K562 (cell line): ENCODE measurements around the gene HERC5. TPM values are rescaled to one million over a fixed set of nuclear protein-coding genes. Genes with fewer than 3 reads are reported as not detected.

Experiments used
- ATAC-seq: fragments of 200-7000 bp; cut with Tn5 transposase; 3 replicates; pipeline ENCODE4 v1.9.1; 2020; ENCODE audit warnings: moderate library complexity
- BruUV-seq: library from RNA; stranded (reverse); fragments of 400-500 nt; replicated peaks from 2 replicates; lab custom pipeline; 2021; lab: Mats Ljungman, UMichigan
- CTCF ChIA-PET: fragments of 300-600 bp; formaldehyde crosslinking; extraction: SDS; loops from one replicate; lab custom pipeline; 2021; ENCODE audit warnings: low intra/inter-chr PET ratio; lab: Yijun Ruan, JAX
- POLR2A ChIA-PET: fragments of 300-600, 350-650 bp; sonication (Branson Sonifier 250); formaldehyde crosslinking; extraction: SDS; loops from one replicate; lab custom pipeline; 2021; ENCODE audit warnings: antibody characterized with exemption, inconsistent platforms; lab: Yijun Ruan, JAX
- DNase-seq, 4 experiments: peaks; one replicate each; pipeline versions ENCODE4 v3.0.0 to v3.0.0-alpha.2; 2011 to 2018; ENCODE audit warnings: low spot score in 3 of 4, mixed read lengths in 3 of 4; ENCODE audit errors: extremely low read depth in 1 of 4
- FAIRE-seq: peaks from 2 replicates; lab custom pipeline; 2011; peaks lifted over from hg19 to GRCh38; lab: Jason Lieb, UNC
- H2AFZ ChIP-seq: 2 replicates; pipeline ENCODE4 v1.6.0; 2011; ENCODE audit warnings: low read depth, low read length, control low read depth, inconsistent platforms
- H3K27ac ChIP-seq: fragments of 200-600 bp; 3 replicates; pipeline ENCODE4 v1.8.0; 2011; ENCODE audit warnings: low read depth, mild to moderate bottlenecking, control low read depth, inconsistent platforms, low read length, moderate library complexity, mixed read lengths; ENCODE audit errors: extremely low read depth
- H3K27me3 ChIP-seq, 2 experiments: fragments of 300-600 bp in 1 of 2; 2 replicates in 1 of 2; 3 replicates in 1 of 2; pipeline versions ENCODE4 v1.6.0 to v1.8.0; 2011; ENCODE audit warnings: inconsistent platforms in 2 of 2, low read length in 2 of 2, mild to moderate bottlenecking in 1 of 2, mixed read lengths in 1 of 2, moderate library complexity in 1 of 2; ENCODE audit not compliant: control insufficient read depth in 2 of 2, insufficient read depth in 2 of 2
- H3K36me3 ChIP-seq: fragments of 300-600 bp; 3 replicates; pipeline ENCODE4 v1.8.0; 2011; ENCODE audit warnings: mild to moderate bottlenecking, low read length, inconsistent platforms; ENCODE audit not compliant: control insufficient read depth, insufficient read depth
- H3K4me1 ChIP-seq, 2 experiments: fragments of 200-600 bp in 1 of 2; replicated peaks in 1 of 2; 2 replicates in 1 of 2; 3 replicates in 1 of 2; pipeline versions ENCODE4 v1.5.1 to v1.8.0; 2011; ENCODE audit warnings: inconsistent platforms in 2 of 2, low read length in 2 of 2, mild to moderate bottlenecking in 1 of 2, mixed read lengths in 1 of 2, moderate library complexity in 1 of 2; ENCODE audit not compliant: control insufficient read depth in 2 of 2, insufficient read depth in 2 of 2
- H3K4me2 ChIP-seq: 2 replicates; pipeline ENCODE4 v1.6.1; 2011; ENCODE audit warnings: low read length, control low read depth, inconsistent platforms, mixed read lengths; ENCODE audit not compliant: insufficient read depth
- H3K4me3 ChIP-seq: fragments of 200-600 bp; sonication (generic), shearing (Covaris generic); 2 replicates; pipeline ENCODE4 v1.5.1; 2016; ENCODE audit warnings: control low read depth, inconsistent platforms
- H3K79me2 ChIP-seq: fragments of 200-600 bp; 3 replicates; pipeline ENCODE4 v1.8.0; 2011; ENCODE audit warnings: low read length, inconsistent platforms; ENCODE audit not compliant: control insufficient read depth, insufficient read depth
- H3K9ac ChIP-seq, 2 experiments: 2 replicates each; pipeline versions ENCODE4 v1.6.0 to v1.6.1; 2011; ENCODE audit warnings: low read depth in 2 of 2, low read length in 2 of 2, control low read depth in 1 of 2, inconsistent platforms in 1 of 2, mild to moderate bottlenecking in 1 of 2, mixed read lengths in 1 of 2; ENCODE audit not compliant: insufficient read depth in 1 of 2
- H3K9me1 ChIP-seq: one replicate; pipeline ENCODE4 v1.6.0; 2011; ENCODE audit warnings: inconsistent platforms, mild to moderate bottlenecking, low read length, moderate library complexity; ENCODE audit not compliant: control insufficient read depth, insufficient read depth
- H3K9me3 ChIP-seq: replicated peaks from 2 replicates; pipeline ENCODE4 v1.5.1; 2011; ENCODE audit warnings: low read depth, low read length, inconsistent platforms; ENCODE audit not compliant: control insufficient read depth, insufficient read depth
- H4K20me1 ChIP-seq: replicated peaks from 2 replicates; pipeline ENCODE4 v1.6.1; 2011; ENCODE audit warnings: low read length, inconsistent platforms, mixed read lengths; ENCODE audit not compliant: control insufficient read depth, insufficient read depth
- ARID2 ChIP-seq: fragments of 450-650 bp; IDR thresholded peaks from 2 replicates; pipeline ENCODE4 v1.6.1; 2017; ENCODE audit warnings: antibody characterized with exemption, mild to moderate bottlenecking
- ARNT ChIP-seq, 2 experiments: fragments of 450-650 bp; IDR thresholded peaks; 2 replicates each; pipeline ENCODE4 v1.6.1; 2016; ENCODE audit warnings: mild to moderate bottlenecking in 1 of 2
- CBFA2T3 ChIP-seq: fragments of 450-650 bp; IDR thresholded peaks from 2 replicates; pipeline ENCODE4 v1.6.1; 2017
- ERF ChIP-seq: fragments of 450-650 bp; formaldehyde crosslinking; IDR thresholded peaks from 2 replicates; pipeline ENCODE4 v1.4.0; 2020; ENCODE audit warnings: mild to moderate bottlenecking, mixed read lengths
- GTF2A2 ChIP-seq: IDR thresholded peaks from 2 replicates; pipeline ENCODE4 v1.6.1; 2016; ENCODE audit warnings: mild to moderate bottlenecking, missing genetic modification characterization, missing compliant biosample characterization
- HNRNPUL1 ChIP-seq: fragments of 200-400 bp; formaldehyde crosslinking; IDR thresholded peaks from 2 replicates; pipeline ENCODE4 v1.6.1; 2017; ENCODE audit warnings: low read length
- KDM4B ChIP-seq, 2 experiments: fragments of 450-650 bp in 1 of 2; sonication (generic) in 1 of 2; IDR thresholded peaks; 2 replicates each; pipeline ENCODE4 v1.6.1; 2016 to 2017; ENCODE audit warnings: borderline replicate concordance in 2 of 2, antibody characterized with exemption in 1 of 2, low read depth in 1 of 2, mild to moderate bottlenecking in 1 of 2
- MED1 ChIP-seq: sonication (generic); formaldehyde crosslinking; IDR thresholded peaks from 2 replicates; pipeline ENCODE4 v1.8.1; 2023; ENCODE audit warnings: missing genetic modification reagents, borderline replicate concordance
- RAD21 ChIP-seq, 2 experiments: fragments of 250-450 bp in 1 of 2; fragments of 450-650 bp in 1 of 2; sonication (Bioruptor Pico) in 1 of 2; formaldehyde crosslinking in 1 of 2; IDR thresholded peaks in 1 of 2; conservative IDR thresholded peaks in 1 of 2; 2 replicates each; pipeline versions ENCODE4 v1.4.0 to v1.8.0; 2020 to 2022; ENCODE audit warnings: mild to moderate bottlenecking in 2 of 2, moderate library complexity in 1 of 2
- RBM14 ChIP-seq: fragments of 200-400 bp; formaldehyde crosslinking; IDR thresholded peaks from 2 replicates; pipeline ENCODE4 v1.6.1; 2018; ENCODE audit warnings: low read depth, mild to moderate bottlenecking, low read length, moderate library complexity, borderline replicate concordance; ENCODE audit not compliant: insufficient read depth
- SMARCC2 ChIP-seq: fragments of 450-650 bp; IDR thresholded peaks from 2 replicates; pipeline ENCODE4 v1.6.1; 2017; ENCODE audit warnings: antibody characterized with exemption, moderate library complexity, mild to moderate bottlenecking, low read depth
- SPI1 ChIP-seq: IDR thresholded peaks from 2 replicates; pipeline ENCODE4 v1.6.1; 2011; ENCODE audit warnings: low read depth, low read length, control low read depth, borderline replicate concordance
- SRSF3 ChIP-seq: fragments of 200-400 bp; formaldehyde crosslinking; IDR thresholded peaks from 2 replicates; pipeline ENCODE4 v1.6.1; 2016; ENCODE audit warnings: mild to moderate bottlenecking, low read length, moderate library complexity; ENCODE audit not compliant: insufficient read depth
- TFAM ChIP-seq: fragments of 250-450 bp; sonication (Bioruptor Pico); conservative IDR thresholded peaks from 2 replicates; pipeline ENCODE4 v1.5.0; 2021; ENCODE audit warnings: mild to moderate bottlenecking, moderate library complexity
- ZNF184 ChIP-seq: sonication (generic); formaldehyde crosslinking; IDR thresholded peaks from 2 replicates; pipeline ENCODE4 v1.5.0; 2020; ENCODE audit warnings: missing genetic modification reagents
- ZNF239 ChIP-seq: fragments of 250-450 bp; sonication (Bioruptor Pico); IDR thresholded peaks from 2 replicates; pipeline ENCODE4 v1.4.0; 2020; ENCODE audit warnings: mild to moderate bottlenecking
- ZNF551 ChIP-seq: fragments of 250-450 bp; sonication (Bioruptor Pico); IDR thresholded peaks from 2 replicates; pipeline ENCODE4 v1.5.0; 2021; ENCODE audit warnings: mild to moderate bottlenecking, moderate library complexity
- ZNF696 ChIP-seq: fragments of 250-450 bp; sonication (Bioruptor Pico); conservative IDR thresholded peaks from 2 replicates; pipeline ENCODE4 v1.4.0; 2020; ENCODE audit warnings: mild to moderate bottlenecking, moderate library complexity
- WGBS: fragments of 100-300 bp; shearing (Covaris generic); methylation state at CpG from one replicate; pipeline ENCODE4 v1.1.6; 2016; ENCODE audit warnings: low coverage, mixed read lengths; ENCODE audit not compliant: insufficient coverage; ENCODE audit errors: missing lambda C conversion rate; 5-methylcytosine and 5-hydroxymethylcytosine counted together
- in situ Hi-C: fragments of 300-500 bp; cut with MboI; formaldehyde crosslinking; loops from 4 replicates; pipeline ENCODE4 v1.15.0; 2018; ENCODE audit warnings: inconsistent platforms, mixed read lengths
- intact Hi-C: fragments of 100-400 bp; cut with micrococcal nuclease; formaldehyde crosslinking; loops from 2 replicates; pipeline ENCODE4 v1.14.2; 2022
- polyA plus RNA-seq, 8 experiments: library from polyadenylated mRNA; depleted of rRNA in 4 of 8; stranded (reverse) in 5 of 8; unstranded in 3 of 8; fragments of >200 nt; fragmentation: Nextera tagmentation in 2 of 8; fragmentation: Illumina TruSeq in 1 of 8; extraction: Ambion mirVana in 2 of 8; extraction: Trizol in 1 of 8; gene quantifications; 2 replicates each; pipeline versions ENCODE4 v1.2.1 to v1.2.3, GENCODE V29; 2011 to 2014; ENCODE audit warnings: inconsistent platforms in 1 of 8, missing spikeins in 1 of 8
- total RNA-seq, 7 experiments: library from RNA; depleted of rRNA in 6 of 7; stranded (reverse); fragments of >200 nt in 6 of 7; fragmentation: Illumina TruSeq in 2 of 7; extraction: Trizol in 2 of 7; gene quantifications; 2 replicates each; pipeline versions ENCODE4 v1.2.1 to v1.2.3, GENCODE V29; 2011 to 2021; ENCODE audit warnings: low replicate concordance in 1 of 7
- TF ChIP-seq, protein P1 (sequence below): sonication (generic); formaldehyde crosslinking; IDR thresholded peaks from 2 replicates; pipeline ENCODE4 v1.8.0; 2022; ENCODE audit warnings: mild to moderate bottlenecking, missing genetic modification reagents
- TF ChIP-seq, protein P2 (sequence below): IDR thresholded peaks from 2 replicates; pipeline ENCODE4 v1.6.1; 2016; ENCODE audit warnings: missing genetic modification characterization, missing compliant biosample characterization

HERC5 gene
- total and polyA plus RNA-seq, 9 of the 15 experiments (the other 6 are each of a cell fraction or from before 2014, with no cell fraction given): 0.18 TPM; not detected in 8

GRCh38 chr4:88535090-88535755 is 78.3 kb downstream of the HERC5 start:
- no peak for DNase-seq
- no peak overlapping the region for H2AFZ ChIP-seq
- ChIA-PET POLR2A (interaction anchor here (0.9 kb wide), 1 partner anchor 11 kb away, joined by 3 read pairs; no protein-coding TSS in a partner anchor), CTCF (interaction anchor here (0.6 kb wide), 1 partner anchor 491 kb away, joined by 3 read pairs; no protein-coding TSS in a partner anchor)
- no peak for FAIRE-seq
- no peaks in the 10 kb centered on the region for H3K9me3 ChIP-seq
- no peak overlapping the region for H3K27ac ChIP-seq
- H3K79me2 ChIP-seq: no peaks in the 10 kb centered on the region
- WGBS: 0% methylated on average over 2 of the region's 2 CpGs
- no peak for TF ChIP-seq RAD21 (CRISPR knock-in tag; conservative IDR thresholded peaks at IDR 0.05 in 1 of 2, IDR thresholded peaks at IDR 0.05 in 1 of 2)
- TF ChIP-seq MED1 (CRISPR knock-in tag): no peak
- no peak for TF ChIP-seq ZNF696 (CRISPR knock-in tag)
- TF ChIP-seq RBM14: no peak
- no peak for TF ChIP-seq ARNT (IDR thresholded peaks at IDR 0.05)
- TF ChIP-seq ZNF239 (CRISPR knock-in tag): no peak
- TF ChIP-seq, protein P1, sequence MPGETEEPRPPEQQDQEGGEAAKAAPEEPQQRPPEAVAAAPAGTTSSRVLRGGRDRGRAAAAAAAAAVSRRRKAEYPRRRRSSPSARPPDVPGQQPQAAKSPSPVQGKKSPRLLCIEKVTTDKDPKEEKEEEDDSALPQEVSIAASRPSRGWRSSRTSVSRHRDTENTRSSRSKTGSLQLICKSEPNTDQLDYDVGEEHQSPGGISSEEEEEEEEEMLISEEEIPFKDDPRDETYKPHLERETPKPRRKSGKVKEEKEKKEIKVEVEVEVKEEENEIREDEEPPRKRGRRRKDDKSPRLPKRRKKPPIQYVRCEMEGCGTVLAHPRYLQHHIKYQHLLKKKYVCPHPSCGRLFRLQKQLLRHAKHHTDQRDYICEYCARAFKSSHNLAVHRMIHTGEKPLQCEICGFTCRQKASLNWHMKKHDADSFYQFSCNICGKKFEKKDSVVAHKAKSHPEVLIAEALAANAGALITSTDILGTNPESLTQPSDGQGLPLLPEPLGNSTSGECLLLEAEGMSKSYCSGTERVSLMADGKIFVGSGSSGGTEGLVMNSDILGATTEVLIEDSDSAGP (CRISPR knock-in tag): no peak
- TF ChIP-seq ZNF551 (CRISPR knock-in tag): no peak
- TF ChIP-seq SMARCC2: no peak
- no peak for TF ChIP-seq ZNF184
- TF ChIP-seq GTF2A2 (tag): no peak
- TF ChIP-seq TFAM: no peak
- TF ChIP-seq SPI1: no peak
- no peak for TF ChIP-seq ARID2
- no peak for TF ChIP-seq SRSF3
- TF ChIP-seq, protein P2, sequence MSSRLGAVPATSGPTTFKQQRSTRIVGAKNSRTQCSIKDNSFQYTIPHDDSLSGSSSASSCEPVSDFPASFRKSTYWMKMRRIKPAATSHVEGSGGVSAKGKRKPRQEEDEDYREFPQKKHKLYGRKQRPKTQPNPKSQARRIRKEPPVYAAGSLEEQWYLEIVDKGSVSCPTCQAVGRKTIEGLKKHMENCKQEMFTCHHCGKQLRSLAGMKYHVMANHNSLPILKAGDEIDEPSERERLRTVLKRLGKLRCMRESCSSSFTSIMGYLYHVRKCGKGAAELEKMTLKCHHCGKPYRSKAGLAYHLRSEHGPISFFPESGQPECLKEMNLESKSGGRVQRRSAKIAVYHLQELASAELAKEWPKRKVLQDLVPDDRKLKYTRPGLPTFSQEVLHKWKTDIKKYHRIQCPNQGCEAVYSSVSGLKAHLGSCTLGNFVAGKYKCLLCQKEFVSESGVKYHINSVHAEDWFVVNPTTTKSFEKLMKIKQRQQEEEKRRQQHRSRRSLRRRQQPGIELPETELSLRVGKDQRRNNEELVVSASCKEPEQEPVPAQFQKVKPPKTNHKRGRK (tag): no peak
- TF ChIP-seq ERF (CRISPR knock-in tag): no peak
- TF ChIP-seq CBFA2T3: no peak
- TF ChIP-seq HNRNPUL1: no peak
- TF ChIP-seq KDM4B (IDR thresholded peaks at IDR 0.05; ENCODE audit: borderline replicate concordance in 2 of 2, low read depth in 1 of 2): no peak
- in situ Hi-C loops: loop anchor here (5.0 to 25.0 kb wide), 2 partner anchors 122 to 277 kb away; no protein-coding TSS in a partner anchor
- BruUV-seq: no TSS peak
- no peaks in the 10 kb centered on the region for H4K20me1 ChIP-seq
- H3K9me1 ChIP-seq: no peaks in the 10 kb centered on the region
- H3K27me3 ChIP-seq: no peaks in the 10 kb centered on the region
- no peak overlapping the region for H3K9ac ChIP-seq
- intact Hi-C loops: no loop called here
- no peaks in the 10 kb centered on the region for H3K36me3 ChIP-seq
- no peak overlapping the region for H3K4me3 ChIP-seq
- no peak for ATAC-seq
- H3K4me2 ChIP-seq: no peak overlapping the region
- H3K4me1 ChIP-seq: peaks cover 0 to 3% of the 10 kb centered on the region in 2 experiments; a peak in 1 of 5 replicates
